H9 (cell line): ENCODE data around the gene SCYL3. TPM values are rescaled to one million over a fixed set of nuclear protein-coding genes. Genes with fewer than 3 reads are reported as not detected.
A peak's percentile ranks its signal among the peaks of the same experiment; 100 is the strongest.

ENCODE experiments used
- DNase-seq: peaks from one replicate; pipeline ENCODE4 v3.0.0-alpha.2; 2017
- H2AFZ ChIP-seq: one replicate; pipeline ENCODE4 v1.6.1; 2013; ENCODE audit warnings: mild to moderate bottlenecking, low read length, control low read depth, moderate library complexity
- H2AK5ac ChIP-seq: 2 replicates; pipeline ENCODE4 v1.6.1; 2013; ENCODE audit warnings: low read length, control low read depth, mixed read lengths; ENCODE audit not compliant: insufficient read length
- H2BK120ac ChIP-seq: one replicate; pipeline ENCODE4 v1.6.1; 2013; ENCODE audit warnings: low read depth, mild to moderate bottlenecking, low read length, control low read depth, inconsistent platforms; ENCODE audit not compliant: poor library complexity, severe bottlenecking
- H2BK12ac ChIP-seq: 2 replicates; pipeline ENCODE4 v1.6.1; 2013; ENCODE audit warnings: low read length, control low read depth, mixed read lengths, low read depth; ENCODE audit not compliant: insufficient read length
- H2BK15ac ChIP-seq: 2 replicates; pipeline ENCODE4 v1.6.1; 2013; ENCODE audit warnings: low read depth, low read length, control low read depth
- H2BK20ac ChIP-seq: one replicate; pipeline ENCODE4 v1.6.1; 2013; ENCODE audit warnings: low read depth, mild to moderate bottlenecking, low read length, control low read depth, inconsistent platforms; ENCODE audit not compliant: poor library complexity, severe bottlenecking
- H2BK5ac ChIP-seq: 2 replicates; pipeline ENCODE4 v1.6.1; 2013; ENCODE audit warnings: low read length, control low read depth, mixed read lengths; ENCODE audit not compliant: insufficient read length
- H3K14ac ChIP-seq: 2 replicates; pipeline ENCODE4 v1.6.1; 2013; ENCODE audit warnings: low read length, control low read depth; ENCODE audit not compliant: insufficient read depth
- H3K18ac ChIP-seq: 2 replicates; pipeline ENCODE4 v1.6.1; 2013; ENCODE audit warnings: low read depth, mild to moderate bottlenecking, mixed read lengths, low read length, control low read depth; ENCODE audit not compliant: insufficient read length
- H3K23ac ChIP-seq: 2 replicates; pipeline ENCODE4 v1.6.1; 2013; ENCODE audit warnings: low read length, control low read depth, mixed read lengths, low read depth; ENCODE audit not compliant: insufficient read length
- H3K23me2 ChIP-seq: 2 replicates; pipeline ENCODE4 v1.6.1; 2013; ENCODE audit warnings: low read depth, mild to moderate bottlenecking, mixed read lengths, low read length, control low read depth; ENCODE audit not compliant: insufficient read length, poor library complexity, severe bottlenecking
- H3K27ac ChIP-seq: 2 replicates; pipeline ENCODE4 v1.5.1; 2013; ENCODE audit warnings: low read length, control low read depth, mixed read lengths, low read depth; ENCODE audit not compliant: insufficient read length
- H3K27me3 ChIP-seq: 2 replicates; pipeline ENCODE4 v1.6.1; 2013; ENCODE audit warnings: low read length, control low read depth, inconsistent platforms; ENCODE audit not compliant: insufficient read depth
- H3K4ac ChIP-seq: 2 replicates; pipeline ENCODE4 v1.6.1; 2013; ENCODE audit warnings: low read depth, mild to moderate bottlenecking, control low read depth, inconsistent platforms, low read length, moderate library complexity
- H3K4me1 ChIP-seq: 2 replicates; pipeline ENCODE4 v1.6.1; 2013; ENCODE audit warnings: low read length, control low read depth, inconsistent platforms; ENCODE audit not compliant: insufficient read depth
- H3K4me2 ChIP-seq: 2 replicates; pipeline ENCODE4 v1.6.1; 2013; ENCODE audit warnings: low read length, control low read depth, mixed read lengths; ENCODE audit not compliant: insufficient read length, insufficient read depth
- H3K56ac ChIP-seq: 2 replicates; pipeline ENCODE4 v1.6.1; 2013; ENCODE audit warnings: low read depth, mild to moderate bottlenecking, mixed read lengths, low read length, control low read depth; ENCODE audit not compliant: insufficient read length
- H3K79me1 ChIP-seq: 2 replicates; pipeline ENCODE4 v1.6.1; 2013; ENCODE audit warnings: low read depth, mild to moderate bottlenecking, moderate library complexity, low read length, control low read depth, inconsistent platforms; ENCODE audit not compliant: insufficient read depth, poor library complexity, severe bottlenecking
- H3K79me2 ChIP-seq: 2 replicates; pipeline ENCODE4 v1.6.1; 2013; ENCODE audit warnings: low read length, control low read depth, inconsistent platforms; ENCODE audit not compliant: insufficient read depth
- H3K9ac ChIP-seq: 2 replicates; pipeline ENCODE4 v1.6.1; 2013; ENCODE audit warnings: low read length, control low read depth, mixed read lengths; ENCODE audit not compliant: insufficient read length; ENCODE audit errors: extremely low read depth
- H3K9me3 ChIP-seq: one replicate; pipeline ENCODE4 v1.6.1; 2013; ENCODE audit warnings: low read depth, low read length, inconsistent platforms; ENCODE audit not compliant: control insufficient read depth
- H3T11ph ChIP-seq: one replicate; pipeline ENCODE4 v1.6.1; 2013; ENCODE audit warnings: mild to moderate bottlenecking, low read length, control low read depth, inconsistent platforms
- H4K20me1 ChIP-seq: one replicate; pipeline ENCODE4 v1.6.1; 2013; ENCODE audit not compliant: control insufficient read depth, insufficient read length, insufficient read depth
- H4K5ac ChIP-seq: 2 replicates; pipeline ENCODE4 v1.6.1; 2013; ENCODE audit warnings: low read depth, mild to moderate bottlenecking, mixed read lengths, low read length, control low read depth; ENCODE audit not compliant: insufficient read length
- H4K8ac ChIP-seq: replicated peaks from 2 replicates; pipeline ENCODE4 v1.6.1; 2013; ENCODE audit warnings: low read length, control low read depth, mixed read lengths, low read depth; ENCODE audit not compliant: insufficient read length
- H4K91ac ChIP-seq: 2 replicates; pipeline ENCODE4 v1.6.1; 2013; ENCODE audit warnings: low read depth, mild to moderate bottlenecking, moderate library complexity, mixed read lengths, low read length, control low read depth; ENCODE audit not compliant: insufficient read length
- H3K27ac Mint-ChIP-seq, 3 experiments: 2 replicates in 2 of 3; 3 replicates in 1 of 3; pipeline ENCODE4 v1.8.0; 2020 to 2021; ENCODE audit warnings: mixed read lengths in 3 of 3, mild to moderate bottlenecking in 1 of 3, moderate library complexity in 1 of 3
- H3K27me3 Mint-ChIP-seq: 2 replicates; pipeline ENCODE4 v1.8.0; 2021; ENCODE audit warnings: low read depth, mild to moderate bottlenecking, moderate library complexity, mixed read lengths
- H3K36me3 Mint-ChIP-seq, 3 experiments: 2 replicates in 2 of 3; 3 replicates in 1 of 3; pipeline ENCODE4 v1.8.0; 2020 to 2021; ENCODE audit warnings: low read depth in 3 of 3, mixed read lengths in 3 of 3; ENCODE audit not compliant: insufficient read depth in 1 of 3
- H3K4me1 Mint-ChIP-seq, 2 experiments: 2 replicates each; pipeline ENCODE4 v1.8.0; 2020; ENCODE audit warnings: mixed read lengths in 2 of 2
- H3K4me3 Mint-ChIP-seq, 2 experiments: 2 replicates in 1 of 2; 3 replicates in 1 of 2; pipeline ENCODE4 v1.8.0; 2020 to 2021; ENCODE audit warnings: mild to moderate bottlenecking in 2 of 2, mixed read lengths in 2 of 2, moderate library complexity in 1 of 2
- H3K9me3 Mint-ChIP-seq, 2 experiments: 2 replicates in 1 of 2; 3 replicates in 1 of 2; pipeline ENCODE4 v1.8.0; 2020; ENCODE audit warnings: mild to moderate bottlenecking in 2 of 2, mixed read lengths in 2 of 2, moderate library complexity in 1 of 2
- CTCF ChIP-seq: fragments of 200-600 bp; sonication (generic); conservative IDR thresholded peaks from 3 replicates; pipeline ENCODE4 v1.8.0; 2021; ENCODE audit warnings: antibody characterized with exemption, mild to moderate bottlenecking
- WGBS: extraction: QIAGEN DNeasy Blood & Tissue Kit; methylation state at CpG from one replicate; pipeline ENCODE4 v1.1.7; 2013; ENCODE audit warnings: missing lambda C conversion rate, low lambda C conversion rate, mixed read lengths; ENCODE audit not compliant: insufficient read length; ENCODE audit errors: extremely low coverage; 5-methylcytosine and 5-hydroxymethylcytosine counted together
- total RNA-seq: library from RNA; stranded (reverse); gene quantifications from 2 replicates; pipeline ENCODE4 v1.2.1, GENCODE V29; 2021

The SCYL3 gene
- total RNA-seq, 1 experiment from 2014 or later: 3.9 TPM

GRCh38 chr1:169894424-169895145 lies 889 bp upstream of the SCYL3 start:
- H3K27ac Mint-ChIP-seq: peak overlapping the region; percentile 8 to 100 (median 100); a peak in 4 of 7 replicates
- Histone ChIP-seq H3T11ph (peak overlapping the region; percentile 56), H4K5ac (peak overlapping the region; percentile 44), H2AK5ac (no peak overlapping the region), H3K79me1 (no peaks in the 10 kb centered on the region), H3K4me1 (no peaks in the 10 kb centered on the region; the same call in 1 of the 2 replicates), H3K18ac (peak overlapping the region; percentile 87), H2BK20ac (peak overlapping the region; percentile 46), H3K9me3 (no peaks in the 10 kb centered on the region), H3K4me2 (peak overlapping the region; percentile 70), H4K91ac (no peak overlapping the region), H3K23me2 (peaks cover 7% of the 10 kb centered on the region), H3K56ac (no peak overlapping the region), H2BK12ac (no peak overlapping the region), H3K79me2 (peaks cover 2% of the 10 kb centered on the region; the same call in 1 of the 2 replicates), H3K27ac (no peak overlapping the region), H3K14ac (peak overlapping the region; percentile 87), H3K9ac (peak overlapping the region; percentile 88), H4K8ac (no peak overlapping the region), H4K20me1 (no peaks in the 10 kb centered on the region), H2AFZ (no peak overlapping the region), H2BK5ac (no peak overlapping the region), H3K27me3 (no peaks in the 10 kb centered on the region), H2BK120ac (no peak overlapping the region), H3K23ac (no peak overlapping the region), H3K4ac (no peak overlapping the region; the same call in 1 of the 2 replicates), H2BK15ac (no peak overlapping the region)
- DNase-seq: no peak
- no CpG with 5 or more reads among the region's 15 CpGs for WGBS
- TF ChIP-seq CTCF: no peak
- peak overlapping the region; percentile 83 to 91 for H3K4me3 Mint-ChIP-seq
- H3K36me3 Mint-ChIP-seq: no peaks in the 10 kb centered on the region
- H3K27me3 Mint-ChIP-seq: no peaks in the 10 kb centered on the region
- no peaks in the 10 kb centered on the region for H3K9me3 Mint-ChIP-seq
- peaks cover 54 to 62% of the 10 kb centered on the region in 2 experiments for H3K4me1 Mint-ChIP-seq
